GM12801 (cell line): ENCODE measurements around the gene PBX3.

Experiments used
- TF ChIP-seq, protein P1 (sequence below): IDR thresholded peaks from one replicate; pipeline ENCODE4 v1.5.1; 2011; ENCODE audit warnings: control low read depth; ENCODE audit not compliant: insufficient read length; ENCODE audit errors: extremely low read depth

PBX3 gene

DNA sequence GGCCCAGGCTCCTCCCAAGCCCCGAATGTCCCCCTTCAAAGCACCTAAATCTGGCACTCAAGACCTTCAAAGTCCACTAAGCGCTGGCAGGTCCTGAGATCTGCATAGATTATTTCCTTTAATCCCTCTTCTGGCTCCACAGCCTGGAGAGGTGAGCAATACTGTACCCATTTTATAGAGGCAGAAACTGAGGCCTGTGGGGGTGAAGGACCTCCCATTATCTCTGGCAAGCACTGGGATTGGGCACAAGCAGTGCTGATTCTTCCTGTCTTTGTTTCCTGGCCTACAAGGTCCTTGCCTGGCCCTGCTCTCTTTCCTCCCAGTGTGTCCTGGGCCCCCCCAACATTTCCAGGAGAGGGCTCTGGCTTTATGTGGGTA lies 252.3 kb downstream of the PBX3 start:
- TF ChIP-seq, protein P1, sequence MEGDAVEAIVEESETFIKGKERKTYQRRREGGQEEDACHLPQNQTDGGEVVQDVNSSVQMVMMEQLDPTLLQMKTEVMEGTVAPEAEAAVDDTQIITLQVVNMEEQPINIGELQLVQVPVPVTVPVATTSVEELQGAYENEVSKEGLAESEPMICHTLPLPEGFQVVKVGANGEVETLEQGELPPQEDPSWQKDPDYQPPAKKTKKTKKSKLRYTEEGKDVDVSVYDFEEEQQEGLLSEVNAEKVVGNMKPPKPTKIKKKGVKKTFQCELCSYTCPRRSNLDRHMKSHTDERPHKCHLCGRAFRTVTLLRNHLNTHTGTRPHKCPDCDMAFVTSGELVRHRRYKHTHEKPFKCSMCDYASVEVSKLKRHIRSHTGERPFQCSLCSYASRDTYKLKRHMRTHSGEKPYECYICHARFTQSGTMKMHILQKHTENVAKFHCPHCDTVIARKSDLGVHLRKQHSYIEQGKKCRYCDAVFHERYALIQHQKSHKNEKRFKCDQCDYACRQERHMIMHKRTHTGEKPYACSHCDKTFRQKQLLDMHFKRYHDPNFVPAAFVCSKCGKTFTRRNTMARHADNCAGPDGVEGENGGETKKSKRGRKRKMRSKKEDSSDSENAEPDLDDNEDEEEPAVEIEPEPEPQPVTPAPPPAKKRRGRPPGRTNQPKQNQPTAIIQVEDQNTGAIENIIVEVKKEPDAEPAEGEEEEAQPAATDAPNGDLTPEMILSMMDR, result no peak

DNA sequence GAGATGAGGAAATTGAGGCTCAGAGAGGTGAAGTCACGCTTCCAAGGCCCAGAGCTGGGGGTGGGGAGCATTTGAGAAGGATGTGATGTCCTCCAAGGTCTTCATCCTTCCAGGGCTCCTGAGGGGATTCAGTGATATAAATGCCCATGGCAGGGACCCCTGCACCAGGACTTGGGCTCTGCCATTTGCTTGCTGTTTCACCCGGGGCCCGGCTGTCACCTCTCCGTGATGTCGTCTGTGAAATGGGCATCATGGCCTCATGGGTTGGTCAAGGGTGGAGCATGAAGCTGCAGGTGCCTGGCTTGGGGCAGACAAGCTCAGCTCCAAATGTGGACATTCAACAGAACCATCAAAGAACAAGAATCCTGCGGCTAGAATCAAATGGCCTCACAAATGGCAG lies 253.1 kb downstream of the PBX3 start:
- TF ChIP-seq, protein P1, result no peak

DNA sequence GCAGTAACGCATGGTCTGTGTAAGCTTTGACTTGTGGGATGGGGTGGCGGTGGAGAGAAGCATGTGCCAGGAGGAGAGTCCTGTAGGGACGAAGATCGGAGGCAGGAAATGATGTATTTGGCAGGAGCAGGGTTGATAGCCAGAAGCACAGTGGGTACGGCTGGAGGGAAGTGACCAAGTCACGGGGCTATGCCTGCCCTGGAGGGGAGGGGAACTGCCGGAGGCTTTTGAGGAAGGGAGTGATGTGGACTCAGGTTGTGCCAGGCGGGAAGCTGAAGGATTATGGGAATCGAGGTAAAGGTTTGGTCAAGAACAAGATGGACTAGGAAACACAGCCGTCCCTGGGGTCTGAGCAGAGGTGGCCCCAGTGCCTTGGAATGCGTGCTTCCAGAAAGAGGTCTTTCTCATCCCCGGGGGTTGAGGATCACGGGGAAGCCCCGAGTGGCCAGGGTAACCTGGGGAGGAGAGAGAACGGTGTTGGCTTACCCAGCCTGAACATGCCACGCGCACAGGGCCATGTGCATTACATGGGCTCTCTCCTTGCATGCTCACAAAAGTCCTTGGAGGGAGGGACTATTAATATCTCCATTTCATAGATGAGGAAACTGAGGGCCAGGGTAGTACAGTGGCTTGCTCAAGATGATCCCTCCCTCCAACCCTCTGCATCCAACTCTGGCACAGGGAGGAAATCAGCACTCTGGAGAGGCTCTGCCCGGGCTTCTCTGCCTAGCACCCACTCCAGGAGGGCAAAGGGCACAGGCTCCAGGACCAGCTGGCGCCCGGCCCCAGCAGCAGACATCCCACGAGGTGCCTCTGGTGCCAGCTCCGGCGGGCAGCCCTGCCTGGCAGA lies 253.8 kb downstream of the PBX3 start:
- TF ChIP-seq, protein P1, result no peak

DNA sequence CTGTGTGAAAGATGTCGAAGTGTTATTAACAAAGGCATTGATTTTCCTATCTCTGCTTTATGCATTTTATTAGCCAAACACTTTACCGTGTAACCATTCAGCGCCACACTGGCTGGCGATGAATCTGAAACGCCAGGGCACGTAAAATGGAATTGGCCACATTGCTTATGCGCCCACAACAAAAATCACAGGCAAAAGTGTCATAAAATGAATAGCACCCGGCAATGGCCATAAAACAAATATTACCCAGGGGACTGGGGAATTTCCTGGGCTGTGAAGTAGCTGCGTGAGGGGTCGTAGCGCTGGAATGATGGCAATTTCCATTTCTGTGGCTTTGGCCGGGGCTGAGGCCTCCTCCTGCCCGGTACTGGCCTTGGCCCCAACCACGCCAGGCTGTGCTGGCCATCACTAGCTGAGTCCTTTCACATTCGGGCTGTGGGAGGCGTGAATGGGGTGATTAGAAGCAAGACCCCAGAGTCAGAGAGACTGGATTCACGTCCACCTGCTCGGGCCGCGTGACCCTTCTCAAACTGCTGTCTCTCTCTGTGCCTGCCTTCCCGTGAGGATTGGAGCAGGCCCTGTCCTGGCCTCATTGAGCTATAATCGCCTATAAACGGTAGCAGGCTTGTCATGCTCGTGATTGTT lies 254.5 kb downstream of the PBX3 start:
- TF ChIP-seq, protein P1, result no peak

DNA sequence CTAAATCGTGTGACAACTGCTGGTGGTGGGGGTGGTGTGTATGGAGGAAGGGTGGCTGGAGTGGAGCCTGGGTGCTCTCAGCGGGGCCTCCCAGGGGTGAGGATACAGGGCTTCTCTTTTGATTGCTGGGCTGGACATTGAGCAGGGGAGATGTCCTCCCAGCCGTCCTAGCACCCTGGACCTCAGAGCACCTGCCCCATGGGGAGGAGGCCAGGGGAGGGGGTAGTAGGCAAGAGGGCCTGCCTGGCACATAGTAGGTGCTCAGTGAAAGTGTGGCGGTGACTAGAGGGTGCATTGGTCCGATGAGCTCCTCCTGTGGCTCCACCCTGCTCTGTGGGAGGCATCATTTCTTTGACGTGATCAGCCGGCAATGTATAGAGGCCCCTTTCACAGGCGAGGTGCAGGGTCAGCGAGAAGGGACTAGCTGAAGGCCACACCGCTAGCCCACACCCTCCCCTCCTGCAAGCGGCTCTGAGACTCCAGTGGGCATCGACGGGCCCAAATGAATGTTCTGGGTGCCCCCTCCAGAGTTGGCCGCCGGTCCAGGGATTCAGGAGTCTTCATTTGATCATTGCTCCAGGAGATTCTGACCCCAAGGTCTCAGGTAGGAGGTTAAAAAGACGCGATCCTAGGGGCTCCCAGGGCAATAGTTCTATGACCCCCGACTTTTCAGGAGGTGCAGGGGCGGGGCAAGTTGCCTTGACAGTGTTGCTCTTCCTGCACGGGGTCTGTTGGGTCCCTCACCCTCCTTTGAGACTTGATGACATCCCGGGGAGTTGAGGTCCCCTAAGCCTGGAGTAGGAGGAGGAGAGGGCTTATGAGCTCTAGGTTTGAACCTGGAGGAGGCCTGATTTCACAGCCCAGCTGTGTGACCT lies 255.5 kb downstream of the PBX3 start:
- TF ChIP-seq, protein P1, result no peak

GRCh38 chr9:126009047-126009446 lies 261.9 kb downstream of the PBX3 start:
- TF ChIP-seq, protein P1, result no peak

GRCh38 chr9:126014726-126015125 lies 267.6 kb downstream of the PBX3 start:
- TF ChIP-seq, protein P1, result no peak
